IMR-90 (cell line): ENCODE measurements around the gene ARHGEF6. TPM values are rescaled to one million over a fixed set of nuclear protein-coding genes. Genes with fewer than 3 reads are reported as not detected.

ENCODE experiments used
- ATAC-seq: fragments of 200-7000 bp; cut with Tn5 transposase; 2 replicates; pipeline ENCODE4 v1.9.1; 2020; ENCODE audit warnings: low read depth, mild to moderate bottlenecking, moderate library complexity
- BruUV-seq: library from RNA; stranded (reverse); fragments of 400-500 nt; replicated peaks from 2 replicates; lab custom pipeline; 2021; lab: Mats Ljungman, UMichigan
- CTCF ChIA-PET: fragments of 300-600 bp; formaldehyde crosslinking; extraction: SDS; loops from one replicate; lab custom pipeline; 2021; ENCODE audit warnings: antibody characterized with exemption; lab: Yijun Ruan, JAX
- POLR2A ChIA-PET: fragments of 300-600 bp; sonication (Branson Sonifier 250); formaldehyde crosslinking; loops from one replicate; lab custom pipeline; 2022; ENCODE audit warnings: antibody characterized with exemption; ENCODE audit not compliant: unreplicated experiment; lab: Charles Lee
- DNase-seq: peaks from one replicate; pipeline ENCODE4 v3.0.0; 2013
- H2AFZ ChIP-seq: replicated peaks from 2 replicates; pipeline ENCODE3; 2013; ENCODE audit warnings: low read length, mild to moderate bottlenecking; ENCODE audit not compliant: poor library complexity
- H2AK5ac ChIP-seq: 2 replicates; pipeline ENCODE4 v1.6.1; 2013; ENCODE audit warnings: low read depth, low read length, inconsistent platforms
- H2AK9ac ChIP-seq: replicated peaks from 2 replicates; pipeline ENCODE3; 2013; ENCODE audit warnings: mild to moderate bottlenecking, low read depth, low read length, moderate library complexity; ENCODE audit not compliant: poor library complexity
- H2BK120ac ChIP-seq: 2 replicates; pipeline ENCODE4 v1.6.1; 2013; ENCODE audit warnings: low read depth, low read length, inconsistent platforms
- H2BK15ac ChIP-seq: 3 replicates; pipeline ENCODE4 v1.6.1; 2013; ENCODE audit warnings: low read depth, low read length, inconsistent platforms
- H2BK20ac ChIP-seq: 2 replicates; pipeline ENCODE4 v1.6.1; 2013; ENCODE audit warnings: low read depth, mild to moderate bottlenecking, inconsistent platforms, low read length, moderate library complexity
- H2BK5ac ChIP-seq: 2 replicates; pipeline ENCODE4 v1.6.1; 2013; ENCODE audit warnings: mild to moderate bottlenecking, low read depth, low read length, inconsistent platforms; ENCODE audit not compliant: poor library complexity, severe bottlenecking
- H3K14ac ChIP-seq: replicated peaks from 2 replicates; pipeline ENCODE4 v1.6.1; 2013; ENCODE audit warnings: low read depth, low read length, inconsistent platforms
- H3K18ac ChIP-seq: 2 replicates; pipeline ENCODE4 v1.6.1; 2013; ENCODE audit warnings: low read depth, low read length, control low read depth
- H3K23ac ChIP-seq: 2 replicates; pipeline ENCODE4 v1.6.1; 2013; ENCODE audit warnings: low read depth, low read length, inconsistent platforms
- H3K27ac ChIP-seq: 2 replicates; pipeline ENCODE4 v1.5.1; 2013; ENCODE audit warnings: mild to moderate bottlenecking, control low read depth, low read length; ENCODE audit not compliant: insufficient read depth
- H3K27me3 ChIP-seq: 2 replicates; pipeline ENCODE4 v1.6.1; 2013; ENCODE audit warnings: low read length; ENCODE audit not compliant: control insufficient read depth, insufficient read depth
- H3K36me3 ChIP-seq: 2 replicates; pipeline ENCODE4 v1.6.1; 2013; ENCODE audit warnings: low read length, mixed read lengths; ENCODE audit not compliant: control insufficient read depth, insufficient read depth
- H3K4ac ChIP-seq: 2 replicates; pipeline ENCODE4 v1.6.1; 2013; ENCODE audit warnings: low read depth, low read length, inconsistent platforms
- H3K4me1 ChIP-seq: 2 replicates; pipeline ENCODE4 v1.6.1; 2013; ENCODE audit warnings: low read length, mixed read lengths; ENCODE audit not compliant: control insufficient read depth, insufficient read depth
- H3K4me2 ChIP-seq: 2 replicates; pipeline ENCODE4 v1.6.1; 2013; ENCODE audit warnings: low read depth, mild to moderate bottlenecking, control low read depth, low read length, moderate library complexity
- H3K4me3 ChIP-seq: 2 replicates; pipeline ENCODE4 v1.5.1; 2013; ENCODE audit warnings: low read depth, mild to moderate bottlenecking, control low read depth, low read length, moderate library complexity; ENCODE audit not compliant: insufficient read depth
- H3K56ac ChIP-seq: 2 replicates; pipeline ENCODE4 v1.6.1; 2013; ENCODE audit warnings: low read length, inconsistent platforms; ENCODE audit not compliant: insufficient read depth; ENCODE audit errors: extremely low read depth
- H3K79me1 ChIP-seq, 2 experiments: 2 replicates each; pipeline ENCODE4 v1.6.1; 2013; ENCODE audit warnings: low read length in 2 of 2, inconsistent platforms in 1 of 2, low read depth in 1 of 2
- H3K9ac ChIP-seq: 2 replicates; pipeline ENCODE4 v1.6.1; 2013; ENCODE audit warnings: low read depth, low read length, control low read depth
- H3K9me1 ChIP-seq: 2 replicates; pipeline ENCODE4 v1.6.1; 2013; ENCODE audit warnings: low read length, inconsistent platforms; ENCODE audit not compliant: insufficient read depth
- H3K9me3 ChIP-seq: 2 replicates; pipeline ENCODE4 v1.6.1; 2013; ENCODE audit warnings: low read length; ENCODE audit not compliant: control insufficient read depth, insufficient read depth
- H4K20me1 ChIP-seq: 2 replicates; pipeline ENCODE4 v1.6.1; 2013; ENCODE audit warnings: low read length, inconsistent platforms; ENCODE audit not compliant: insufficient read depth
- H4K5ac ChIP-seq: 2 replicates; pipeline ENCODE4 v1.6.1; 2013; ENCODE audit warnings: mild to moderate bottlenecking, low read depth, low read length, control low read depth
- H4K8ac ChIP-seq, 2 experiments: 2 replicates each; pipeline ENCODE4 v1.6.1; 2013; ENCODE audit warnings: low read depth in 2 of 2, low read length in 2 of 2, control low read depth in 1 of 2, inconsistent platforms in 1 of 2
- H4K91ac ChIP-seq: 2 replicates; pipeline ENCODE4 v1.6.1; 2013; ENCODE audit warnings: low read depth, low read length, inconsistent platforms; ENCODE audit not compliant: insufficient read depth
- BHLHE40 ChIP-seq: fragments of 150-350 bp; IDR thresholded peaks from 2 replicates; pipeline ENCODE4 v1.6.1; 2016; ENCODE audit warnings: mild to moderate bottlenecking, low read depth, low read length
- CEBPB ChIP-seq: IDR thresholded peaks from 2 replicates; pipeline ENCODE4 v1.6.1; 2012; ENCODE audit warnings: low read depth, low read length, improper control_type of control experiment
- CHD1 ChIP-seq: IDR thresholded peaks from 2 replicates; pipeline ENCODE4 v1.6.1; 2012; ENCODE audit warnings: low read depth, low read length, improper control_type of control experiment
- MAFK ChIP-seq: IDR thresholded peaks from 2 replicates; pipeline ENCODE4 v1.6.1; 2012; ENCODE audit warnings: low read depth, low read length, improper control_type of control experiment
- MXI1 ChIP-seq: IDR thresholded peaks from 2 replicates; pipeline ENCODE4 v1.6.1; 2012; ENCODE audit warnings: low read depth, mild to moderate bottlenecking, low read length, moderate library complexity, borderline replicate concordance
- NFE2L2 ChIP-seq: fragments of 150-350 bp; IDR thresholded peaks from 2 replicates; pipeline ENCODE4 v1.6.1; 2016; ENCODE audit warnings: low read depth, mild to moderate bottlenecking, low read length
- USF2 ChIP-seq: fragments of 150-350 bp; IDR thresholded peaks from 2 replicates; pipeline ENCODE4 v1.6.1; 2017; ENCODE audit warnings: mild to moderate bottlenecking, antibody characterized with exemption, low read length, low read depth
- WGBS, 2 experiments: methylation state at CpG; one replicate each; pipeline versions ENCODE4 v1.1.5 to v1.1.7; 2013; ENCODE audit warnings: missing lambda C conversion rate in 2 of 2; ENCODE audit not compliant: insufficient read length in 1 of 2; ENCODE audit errors: extremely low coverage in 2 of 2; 5-methylcytosine and 5-hydroxymethylcytosine counted together
- dilution Hi-C: fragments of 300-500 bp; cut with HindIII; formaldehyde crosslinking; loops from one replicate; pipeline ENCODE4 v1.14.3; 2018; ENCODE audit warnings: low sequenced_read_pairs; ENCODE audit not compliant: unreplicated experiment
- in situ Hi-C: fragments of 300-500 bp; cut with MboI; formaldehyde crosslinking; loops from 3 replicates; pipeline ENCODE4 v1.14.3; 2019; ENCODE audit warnings: low sequenced_read_pairs, inconsistent platforms, mixed read lengths
- intact Hi-C: fragments of 100-400 bp; cut with micrococcal nuclease; formaldehyde crosslinking; loops from 2 replicates; pipeline ENCODE4 v1.10.0; 2022
- polyA plus RNA-seq, 3 experiments: library from polyadenylated mRNA; depleted of rRNA; stranded (reverse); fragments of >200 nt; gene quantifications; 2 replicates each; pipeline ENCODE4 v1.2.3, GENCODE V29; 2012; ENCODE audit warnings: low replicate concordance in 1 of 3
- total RNA-seq: library from RNA; depleted of rRNA; stranded (reverse); fragments of >200 nt; gene quantifications from 2 replicates; pipeline ENCODE4 v1.2.3, GENCODE V29; 2012

The ARHGEF6 gene
- total and polyA plus RNA-seq, 2 of the 4 experiments (the other 2 are of a cell fraction): 2.1 to 2.7 TPM

- H3K18ac ChIP-seq: no peak overlapping the region
- H4K91ac ChIP-seq: no peak overlapping the region
- no peak overlapping the region for H4K8ac ChIP-seq
- H2BK5ac ChIP-seq: no peak overlapping the region
- no peak overlapping the region for H2BK120ac ChIP-seq
- no peak overlapping the region for H3K4me2 ChIP-seq
- BruUV-seq: no TSS peak
- WGBS, 2 experiments: no CpG with 5 or more reads among the region's 3 CpGs
- ChIA-PET POLR2A (no interaction called here), CTCF (no interaction called here)
- no peak overlapping the region for H4K5ac ChIP-seq
- in situ Hi-C loops: no loop called here
- H3K9ac ChIP-seq: no peak overlapping the region
- no peaks in the 10 kb centered on the region for H3K36me3 ChIP-seq
- no peaks in the 10 kb centered on the region for H3K79me1 ChIP-seq
- H3K27me3 ChIP-seq: peaks cover 2% of the 10 kb centered on the region; the same call in 1 of the 2 replicates
- H3K14ac ChIP-seq: no peak overlapping the region
- ATAC-seq (no peak), DNase-seq (no peak)
- no peak overlapping the region for H2BK20ac ChIP-seq
- H2BK15ac ChIP-seq: no peak overlapping the region
- no peaks in the 10 kb centered on the region for H3K9me3 ChIP-seq
- H2AK9ac ChIP-seq: no peak overlapping the region
- no peak overlapping the region for H3K27ac ChIP-seq
- H4K20me1 ChIP-seq: no peaks in the 10 kb centered on the region
- H3K4me1 ChIP-seq: no peaks in the 10 kb centered on the region
- TF ChIP-seq BHLHE40: no peak
- no peak for TF ChIP-seq NFE2L2
- TF ChIP-seq MXI1: no peak
- no peak for TF ChIP-seq CHD1
- TF ChIP-seq CEBPB: no peak
- no peak for TF ChIP-seq USF2
- TF ChIP-seq MAFK: peak; percentile 82
- H3K4ac ChIP-seq: no peak overlapping the region
- intact Hi-C loops: no loop called here
- H2AFZ ChIP-seq: no peak overlapping the region
- H3K56ac ChIP-seq: no peak overlapping the region
- no peak overlapping the region for H3K23ac ChIP-seq
- dilution Hi-C loops: no loop called here
- no peak overlapping the region for H2AK5ac ChIP-seq
- H3K9me1 ChIP-seq: peaks cover 3% of the 10 kb centered on the region; the same call in 1 of the 2 replicates
- no peak overlapping the region for H3K4me3 ChIP-seq
Measured at GRCh38 chrX:136671006-136671610, 109.6 kb downstream of the ARHGEF6 start.
